Measurements from ENCODE around the gene PTPN20.

Gene PTPN20

GRCh38 chr10:47049056-47049851 is 138.0 kb downstream of the PTPN20 start:
- no peak for DNase-seq (ENCODE audit: low spot score)

- DNase-seq (ENCODE audit: low spot score) = no peak
These were observed 138.7 kb downstream of the PTPN20 start for GRCh38 chr10:47049906-47050305.

- DNase-seq (ENCODE audit: low spot score) = no peak
These were observed 139.6 kb downstream of the PTPN20 start for GRCh38 chr10:47050618-47051455.

GRCh38 chr10:47051741-47052238 is 140.6 kb downstream of the PTPN20 start:
- DNase-seq (ENCODE audit: low spot score) = no peak

All from ecto neural progenitor cell (in vitro differentiated cells).